Effector memory CD4-positive, alpha-beta T cell (primary cell): ENCODE results near the gene TRAPPC14.

Experiments
- DNase-seq, 3 donors: peaks; one replicate each; pipeline ENCODE4 v3.0.0-alpha.2; 2020
- H3K27ac ChIP-seq: 2 replicates; pipeline ENCODE4 v1.7.0; 2013; ENCODE audit warnings: mild to moderate bottlenecking, low read length, moderate library complexity; ENCODE audit not compliant: insufficient read depth, poor library complexity, severe bottlenecking
- H3K27me3 ChIP-seq: replicated peaks from 2 replicates; pipeline ENCODE4 v1.7.0; 2013; ENCODE audit warnings: mild to moderate bottlenecking, low read length; ENCODE audit not compliant: insufficient read depth, control insufficient read depth, poor library complexity, severe bottlenecking
- H3K36me3 ChIP-seq: 2 replicates; pipeline ENCODE4 v1.7.0; 2013; ENCODE audit warnings: mild to moderate bottlenecking, low read length, moderate library complexity; ENCODE audit not compliant: control insufficient read depth, insufficient read depth
- H3K4me1 ChIP-seq: 2 replicates; pipeline ENCODE4 v1.7.0; 2013; ENCODE audit warnings: low read length, mild to moderate bottlenecking; ENCODE audit not compliant: control insufficient read depth, insufficient read depth, poor library complexity, severe bottlenecking
- H3K4me3 ChIP-seq: 2 replicates; pipeline ENCODE4 v1.7.0; 2013; ENCODE audit warnings: low read length, low read depth, mild to moderate bottlenecking; ENCODE audit not compliant: insufficient read depth, poor library complexity, severe bottlenecking
- H3K9me3 ChIP-seq: 2 replicates; pipeline ENCODE4 v1.7.0; 2013; ENCODE audit warnings: mild to moderate bottlenecking, low read length, moderate library complexity; ENCODE audit not compliant: control insufficient read depth

TRAPPC14 gene

DNA sequence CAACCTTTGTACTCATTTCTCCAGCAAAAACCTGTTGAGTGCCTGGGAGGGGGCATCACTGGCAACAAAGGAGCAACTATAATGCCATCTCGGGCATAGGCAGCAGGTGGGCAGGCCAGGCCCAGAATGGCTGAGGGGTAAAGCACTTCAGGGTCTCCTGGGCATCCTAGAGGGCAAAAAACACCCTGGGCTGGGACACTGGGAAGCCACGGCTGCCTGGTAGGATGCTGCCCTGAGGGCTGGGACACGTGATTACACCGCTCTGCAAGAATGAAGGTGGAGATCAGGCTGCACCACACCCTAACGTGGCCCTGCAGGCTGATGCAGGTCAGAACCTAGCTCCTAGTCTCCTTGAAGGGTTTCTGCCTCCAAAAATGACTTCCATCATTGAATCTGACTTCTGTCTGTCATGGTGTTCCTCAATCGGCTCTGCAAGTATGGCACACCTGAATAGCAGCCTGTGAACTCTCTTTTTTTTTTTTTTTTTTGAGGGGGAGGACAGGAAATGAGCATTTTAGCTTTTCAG is 4.5 kb upstream of the TRAPPC14 start:
- Histone ChIP-seq H3K36me3 (no peaks in the 10 kb centered on the region), H3K27ac (peak overlapping the region; percentile 38), H3K4me1 (peaks cover 43% of the 10 kb centered on the region), H3K27me3 (no peaks in the 10 kb centered on the region), H3K9me3 (no peaks in the 10 kb centered on the region), H3K4me3 (no peak overlapping the region)
- no peak for DNase-seq

- Histone ChIP-seq H3K36me3 (peaks cover 14% of the 10 kb centered on the region), H3K27me3 (no peaks in the 10 kb centered on the region), H3K4me3 (no peak overlapping the region), H3K4me1 (peaks cover 34% of the 10 kb centered on the region), H3K9me3 (no peaks in the 10 kb centered on the region), H3K27ac (no peak overlapping the region)
- DNase-seq, result no peak
Observed at GRCh38 chr7:100160067-100160466, 1.5 kb upstream of the TRAPPC14 start.

GRCh38 chr7:100159099-100159623 is 638 bp upstream of the TRAPPC14 start:
- H3K9me3 ChIP-seq, result no peaks in the 10 kb centered on the region
- no peak for DNase-seq
- H3K4me3 ChIP-seq, result peak overlapping the region; percentile 96
- peaks cover 32% of the 10 kb centered on the region for H3K4me1 ChIP-seq
- peaks cover 22% of the 10 kb centered on the region for H3K36me3 ChIP-seq
- no peaks in the 10 kb centered on the region for H3K27me3 ChIP-seq
- peak overlapping the region; percentile 89 for H3K27ac ChIP-seq

DNA sequence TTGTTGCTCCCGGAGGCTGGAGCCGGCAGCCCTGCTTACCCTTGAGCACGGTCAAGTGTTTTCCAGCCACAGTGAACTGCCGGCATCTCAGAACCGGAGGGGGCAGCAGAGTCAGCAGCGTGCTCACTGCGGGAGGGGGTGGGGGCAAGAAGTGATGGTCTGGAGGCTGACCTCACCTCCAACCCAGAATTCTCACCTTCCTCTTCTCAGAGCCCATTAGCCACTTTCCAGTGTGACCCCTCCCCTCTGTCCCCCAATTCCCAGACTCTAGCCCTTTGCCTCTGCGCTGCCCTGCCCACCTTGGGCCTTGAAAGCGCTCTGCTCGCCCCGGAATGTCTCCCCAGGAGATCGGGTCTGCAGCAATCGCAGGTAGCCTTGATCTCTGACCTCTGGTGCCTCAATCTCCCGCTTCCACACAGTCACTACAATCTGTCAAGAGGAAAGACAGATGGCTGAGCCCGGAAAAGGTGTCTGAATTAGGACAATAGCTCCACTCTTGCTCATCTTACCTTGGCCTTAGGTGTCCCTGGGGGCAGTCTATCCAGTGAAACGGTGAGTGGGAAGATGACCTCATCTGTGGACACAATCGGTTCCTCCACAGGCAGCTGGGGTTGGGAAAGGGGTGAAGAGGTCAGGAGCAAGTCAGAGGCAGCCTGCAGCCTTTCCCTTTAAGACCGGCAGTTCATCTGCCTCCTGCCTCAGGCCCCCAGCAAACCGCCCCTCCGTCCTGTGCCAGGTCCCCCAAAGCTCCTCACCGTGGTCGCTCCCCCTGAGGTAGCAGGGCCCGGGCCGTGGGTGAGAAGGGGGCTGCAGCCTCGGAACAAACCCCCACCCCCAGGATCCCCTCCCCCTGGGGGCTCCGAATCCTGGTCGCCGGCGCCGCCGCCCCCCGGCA is 942 bp downstream of the TRAPPC14 start:
- Histone ChIP-seq H3K4me1 (peaks cover 18% of the 10 kb centered on the region), H3K27ac (peak overlapping the region; percentile 89), H3K9me3 (no peaks in the 10 kb centered on the region), H3K36me3 (peaks cover 34% of the 10 kb centered on the region), H3K4me3 (peak overlapping the region; percentile 96), H3K27me3 (no peaks in the 10 kb centered on the region)
- no peak for DNase-seq

DNA sequence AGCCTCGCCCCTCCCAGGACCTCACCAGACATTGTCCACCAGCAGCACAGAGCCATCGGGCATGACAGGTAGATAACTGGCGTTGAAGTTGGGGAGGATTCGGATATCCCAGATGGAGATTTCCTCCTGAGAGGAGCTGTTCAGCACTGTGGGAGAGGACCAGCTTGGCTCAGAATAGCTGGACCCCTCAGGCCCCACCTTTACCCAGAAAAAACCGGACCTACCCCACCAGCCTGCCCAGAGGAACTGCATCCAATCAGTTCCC is 1.5 kb downstream of the TRAPPC14 start:
- no peaks in the 10 kb centered on the region for H3K9me3 ChIP-seq
- peak overlapping the region; percentile 89 for H3K27ac ChIP-seq
- H3K4me3 ChIP-seq, result no peak overlapping the region
- peaks cover 21% of the 10 kb centered on the region for H3K4me1 ChIP-seq
- peaks cover 34% of the 10 kb centered on the region for H3K36me3 ChIP-seq
- DNase-seq, result no peak
- no peaks in the 10 kb centered on the region for H3K27me3 ChIP-seq

- H3K9me3 ChIP-seq, result no peaks in the 10 kb centered on the region
- no peaks in the 10 kb centered on the region for H3K27me3 ChIP-seq
- H3K4me3 ChIP-seq, result no peak overlapping the region
- peaks cover 21% of the 10 kb centered on the region for H3K4me1 ChIP-seq
- DNase-seq, result peak in 1 of 3 donors; percentile 12
- peak overlapping the region; percentile 89 for H3K27ac ChIP-seq
- peaks cover 37% of the 10 kb centered on the region for H3K36me3 ChIP-seq
Observed at GRCh38 chr7:100156331-100157068, 2.0 kb downstream of the TRAPPC14 start.

DNA sequence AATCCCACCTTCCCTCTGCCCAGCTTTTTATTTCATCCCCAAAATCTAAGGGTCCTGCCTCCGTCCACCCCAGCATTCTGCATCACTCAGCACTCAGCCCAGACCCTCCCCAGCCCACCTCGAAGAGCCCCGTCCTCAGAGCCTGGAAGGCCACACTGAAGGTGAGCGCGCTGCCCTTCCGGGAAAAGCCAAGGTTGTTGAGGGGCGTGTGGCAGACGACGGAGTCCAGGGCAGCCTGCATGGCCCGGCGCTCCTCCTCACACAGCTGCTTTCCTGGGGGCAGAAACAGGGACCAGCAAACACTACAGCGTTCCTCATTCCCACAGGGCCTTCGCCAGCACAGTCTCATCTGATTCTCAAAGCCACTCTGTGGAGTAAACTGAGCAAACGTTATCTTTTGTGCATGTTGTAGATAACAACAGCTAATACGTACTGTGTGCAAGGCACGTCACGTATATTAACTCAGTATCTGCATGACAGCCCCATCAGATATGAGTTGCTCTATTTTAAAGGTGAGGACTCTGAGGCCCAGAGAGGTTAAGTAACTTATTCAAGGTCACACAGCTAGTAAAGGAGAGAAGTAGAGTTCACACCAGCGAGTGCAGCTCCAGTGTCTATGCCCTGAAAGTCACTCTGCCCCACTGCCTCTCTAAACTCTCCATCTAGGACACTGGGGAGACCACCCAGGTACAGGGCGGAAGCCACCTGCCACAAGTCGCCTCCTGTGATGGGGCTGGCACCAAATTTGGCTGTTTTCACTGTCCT is 2.8 kb downstream of the TRAPPC14 start:
- no peak overlapping the region for H3K4me3 ChIP-seq
- peaks cover 37% of the 10 kb centered on the region for H3K36me3 ChIP-seq
- H3K27me3 ChIP-seq, result no peaks in the 10 kb centered on the region
- peak overlapping the region; percentile 89 for H3K27ac ChIP-seq
- H3K9me3 ChIP-seq, result no peaks in the 10 kb centered on the region
- DNase-seq, result no peak
- peaks cover 21% of the 10 kb centered on the region for H3K4me1 ChIP-seq

- DNase-seq, result no peak
- peaks cover 26% of the 10 kb centered on the region for H3K4me1 ChIP-seq
- no peak overlapping the region for H3K4me3 ChIP-seq
- no peak overlapping the region for H3K27ac ChIP-seq
- no peaks in the 10 kb centered on the region for H3K27me3 ChIP-seq
- H3K9me3 ChIP-seq, result no peaks in the 10 kb centered on the region
- H3K36me3 ChIP-seq, result peaks cover 37% of the 10 kb centered on the region
Observed at GRCh38 chr7:100154651-100155491, 3.7 kb downstream of the TRAPPC14 start.
